ENCODE results near the gene RRAD.
A peak's percentile ranks its signal among the peaks of the same experiment; 100 is the strongest.

The RRAD gene

DNA sequence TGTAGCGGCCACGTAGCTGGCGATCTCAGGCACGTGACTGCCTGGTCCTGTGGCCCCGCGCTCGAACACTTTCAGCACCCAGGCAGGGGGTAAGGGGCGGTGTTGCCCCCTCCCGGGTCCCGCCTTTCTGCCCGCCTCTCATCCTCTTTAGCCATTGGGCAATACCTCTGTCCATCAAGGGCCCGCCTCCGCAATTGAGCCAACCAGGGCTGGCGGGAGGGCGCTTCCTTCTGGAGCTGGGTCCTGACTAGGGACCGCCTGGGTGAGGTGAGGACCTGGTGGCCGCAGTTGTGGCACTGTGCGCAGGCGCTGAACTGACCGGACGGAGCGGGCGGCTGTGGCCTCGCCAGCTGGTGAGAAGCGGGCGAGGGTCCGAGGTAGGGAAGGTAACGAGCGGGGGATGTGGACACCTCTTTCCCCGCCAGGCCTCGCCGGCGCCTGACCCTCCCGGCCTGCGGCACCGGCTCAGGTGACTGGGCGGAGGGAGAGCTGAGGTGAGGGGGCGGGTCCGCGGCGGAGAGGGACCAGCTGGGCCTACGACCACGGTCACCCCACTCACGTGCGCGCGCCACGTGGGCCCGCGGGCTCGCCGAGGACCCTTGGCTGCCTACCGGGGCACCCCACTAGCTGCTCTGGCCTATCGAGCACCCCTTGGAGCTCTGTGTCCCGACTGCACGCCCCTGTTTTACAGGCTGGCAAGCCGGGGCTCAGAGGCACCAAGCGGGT is 44.9 kb downstream of the RRAD start, which contains the start of gene PDP2:
TSS of gene PDP2 (plus strand) at position 228 of the 726 bp plus-strand sequence. CDS start 3,770 bp downstream, outside the sequence.
- Histone ChIP-seq H3K4me3 (replicated peaks; ENCODE audit: insufficient read depth, low read length) (peak within 1 kb of the TSS; percentile 99), H3K27me3 (ENCODE audit: insufficient read depth, poor library complexity, severe bottlenecking) (no peaks in the 10 kb centered on the region), H3K27ac (replicated peaks) (peak within 1 kb of the TSS; percentile 74)
- TF ChIP-seq, protein P1, sequence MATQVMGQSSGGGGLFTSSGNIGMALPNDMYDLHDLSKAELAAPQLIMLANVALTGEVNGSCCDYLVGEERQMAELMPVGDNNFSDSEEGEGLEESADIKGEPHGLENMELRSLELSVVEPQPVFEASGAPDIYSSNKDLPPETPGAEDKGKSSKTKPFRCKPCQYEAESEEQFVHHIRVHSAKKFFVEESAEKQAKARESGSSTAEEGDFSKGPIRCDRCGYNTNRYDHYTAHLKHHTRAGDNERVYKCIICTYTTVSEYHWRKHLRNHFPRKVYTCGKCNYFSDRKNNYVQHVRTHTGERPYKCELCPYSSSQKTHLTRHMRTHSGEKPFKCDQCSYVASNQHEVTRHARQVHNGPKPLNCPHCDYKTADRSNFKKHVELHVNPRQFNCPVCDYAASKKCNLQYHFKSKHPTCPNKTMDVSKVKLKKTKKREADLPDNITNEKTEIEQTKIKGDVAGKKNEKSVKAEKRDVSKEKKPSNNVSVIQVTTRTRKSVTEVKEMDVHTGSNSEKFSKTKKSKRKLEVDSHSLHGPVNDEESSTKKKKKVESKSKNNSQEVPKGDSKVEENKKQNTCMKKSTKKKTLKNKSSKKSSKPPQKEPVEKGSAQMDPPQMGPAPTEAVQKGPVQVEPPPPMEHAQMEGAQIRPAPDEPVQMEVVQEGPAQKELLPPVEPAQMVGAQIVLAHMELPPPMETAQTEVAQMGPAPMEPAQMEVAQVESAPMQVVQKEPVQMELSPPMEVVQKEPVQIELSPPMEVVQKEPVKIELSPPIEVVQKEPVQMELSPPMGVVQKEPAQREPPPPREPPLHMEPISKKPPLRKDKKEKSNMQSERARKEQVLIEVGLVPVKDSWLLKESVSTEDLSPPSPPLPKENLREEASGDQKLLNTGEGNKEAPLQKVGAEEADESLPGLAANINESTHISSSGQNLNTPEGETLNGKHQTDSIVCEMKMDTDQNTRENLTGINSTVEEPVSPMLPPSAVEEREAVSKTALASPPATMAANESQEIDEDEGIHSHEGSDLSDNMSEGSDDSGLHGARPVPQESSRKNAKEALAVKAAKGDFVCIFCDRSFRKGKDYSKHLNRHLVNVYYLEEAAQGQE (IDR thresholded peaks at IDR 0.05; ENCODE audit: insufficient replicate concordance, low read depth) = no peak
- TF ChIP-seq POLR2AphosphoS5 (IDR thresholded peaks at IDR 0.05; ENCODE audit: low read depth) = peak; percentile 70
- peak; percentile 96 to 97 for DNase-seq (ENCODE audit: low read depth in 1 of 2, low spot score in 1 of 2)

DNA sequence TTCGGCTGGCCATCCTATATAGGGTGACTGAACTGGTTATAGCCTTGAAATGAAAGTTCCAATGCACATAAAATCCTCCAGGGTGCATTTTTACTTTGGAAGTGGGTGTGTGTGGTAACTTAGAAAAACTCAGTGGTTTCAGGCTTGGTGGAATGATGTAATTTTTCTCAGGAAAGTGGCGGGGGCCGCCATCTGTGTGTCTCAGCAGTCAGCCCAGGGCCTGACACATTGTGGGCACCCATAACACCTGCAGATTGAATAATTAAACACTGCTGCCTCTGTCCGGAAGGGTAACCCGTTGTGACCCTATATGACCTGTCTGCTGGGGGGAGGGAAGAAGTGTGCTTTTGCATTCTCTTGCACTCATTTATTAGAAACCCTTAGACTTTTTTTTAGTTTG is 47.3 kb downstream of the RRAD start:
- H3K4me3 ChIP-seq (replicated peaks; ENCODE audit: insufficient read depth, low read length) = no peak overlapping the region
- no peaks in the 10 kb centered on the region for H3K27me3 ChIP-seq (ENCODE audit: insufficient read depth, poor library complexity, severe bottlenecking)
- peak; percentile 84 to 87 for DNase-seq (ENCODE audit: low read depth in 1 of 2, low spot score in 1 of 2)
- peak overlapping the region; percentile 38 for H3K27ac ChIP-seq (replicated peaks)
- TF ChIP-seq POLR2AphosphoS5 (IDR thresholded peaks at IDR 0.05; ENCODE audit: low read depth) = peak; percentile 75
- TF ChIP-seq, protein P2, sequence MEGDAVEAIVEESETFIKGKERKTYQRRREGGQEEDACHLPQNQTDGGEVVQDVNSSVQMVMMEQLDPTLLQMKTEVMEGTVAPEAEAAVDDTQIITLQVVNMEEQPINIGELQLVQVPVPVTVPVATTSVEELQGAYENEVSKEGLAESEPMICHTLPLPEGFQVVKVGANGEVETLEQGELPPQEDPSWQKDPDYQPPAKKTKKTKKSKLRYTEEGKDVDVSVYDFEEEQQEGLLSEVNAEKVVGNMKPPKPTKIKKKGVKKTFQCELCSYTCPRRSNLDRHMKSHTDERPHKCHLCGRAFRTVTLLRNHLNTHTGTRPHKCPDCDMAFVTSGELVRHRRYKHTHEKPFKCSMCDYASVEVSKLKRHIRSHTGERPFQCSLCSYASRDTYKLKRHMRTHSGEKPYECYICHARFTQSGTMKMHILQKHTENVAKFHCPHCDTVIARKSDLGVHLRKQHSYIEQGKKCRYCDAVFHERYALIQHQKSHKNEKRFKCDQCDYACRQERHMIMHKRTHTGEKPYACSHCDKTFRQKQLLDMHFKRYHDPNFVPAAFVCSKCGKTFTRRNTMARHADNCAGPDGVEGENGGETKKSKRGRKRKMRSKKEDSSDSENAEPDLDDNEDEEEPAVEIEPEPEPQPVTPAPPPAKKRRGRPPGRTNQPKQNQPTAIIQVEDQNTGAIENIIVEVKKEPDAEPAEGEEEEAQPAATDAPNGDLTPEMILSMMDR (IDR thresholded peaks at IDR 0.05; ENCODE audit: insufficient read depth, low read length) = no peak

DNA sequence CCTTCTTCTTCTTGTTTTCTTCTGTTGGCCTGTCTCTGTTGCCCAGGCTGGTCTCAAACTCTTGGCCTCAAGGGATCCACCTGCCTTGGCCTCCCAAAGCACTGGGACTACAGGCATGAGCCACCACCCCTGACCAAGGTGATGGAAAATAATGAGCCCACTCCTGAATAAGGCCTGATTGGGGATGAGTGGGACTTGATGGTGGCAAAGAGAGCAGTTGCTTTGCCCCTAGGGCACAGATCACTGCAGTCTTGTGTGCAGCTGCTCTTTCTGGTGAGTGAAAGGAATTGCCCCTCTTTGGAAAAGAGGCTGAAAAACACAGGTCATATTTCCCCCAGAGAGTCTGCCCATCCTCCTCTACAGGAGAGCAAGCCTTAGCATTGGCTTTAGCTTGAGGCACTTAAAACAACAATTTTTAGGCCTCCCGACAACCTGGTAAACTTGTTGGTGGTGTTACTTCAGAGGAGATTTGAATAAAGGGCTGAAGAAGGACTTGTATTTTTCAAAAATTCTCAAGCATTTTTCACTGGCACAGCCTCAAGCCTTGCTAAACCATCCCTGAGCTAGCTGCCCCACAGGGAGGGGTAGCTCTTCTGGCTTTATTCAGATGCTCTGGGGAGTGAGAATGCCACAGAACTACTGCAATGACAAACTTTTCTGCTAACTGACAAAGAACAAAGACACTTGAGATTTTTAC is 51.1 kb downstream of the RRAD start:
- Histone ChIP-seq H3K27ac (replicated peaks) (peak overlapping the region; percentile 60), H3K27me3 (ENCODE audit: insufficient read depth, poor library complexity, severe bottlenecking) (no peaks in the 10 kb centered on the region), H3K4me3 (replicated peaks; ENCODE audit: insufficient read depth, low read length) (no peak overlapping the region)
- TF ChIP-seq POLR2AphosphoS5 (IDR thresholded peaks at IDR 0.05; ENCODE audit: low read depth) = no peak
- TF ChIP-seq, protein P1 (IDR thresholded peaks at IDR 0.05; ENCODE audit: insufficient replicate concordance, low read depth) = no peak
- TF ChIP-seq, protein P2 (IDR thresholded peaks at IDR 0.05; ENCODE audit: insufficient read depth, low read length) = no peak
- no peak for TF ChIP-seq SPI1 (IDR thresholded peaks at IDR 0.05; ENCODE audit: borderline replicate concordance, low read depth)
- TF ChIP-seq GABPA (IDR thresholded peaks at IDR 0.05; ENCODE audit: low read depth) = no peak
- DNase-seq (ENCODE audit: low read depth in 1 of 2, low spot score in 1 of 2) = no peak

DNA sequence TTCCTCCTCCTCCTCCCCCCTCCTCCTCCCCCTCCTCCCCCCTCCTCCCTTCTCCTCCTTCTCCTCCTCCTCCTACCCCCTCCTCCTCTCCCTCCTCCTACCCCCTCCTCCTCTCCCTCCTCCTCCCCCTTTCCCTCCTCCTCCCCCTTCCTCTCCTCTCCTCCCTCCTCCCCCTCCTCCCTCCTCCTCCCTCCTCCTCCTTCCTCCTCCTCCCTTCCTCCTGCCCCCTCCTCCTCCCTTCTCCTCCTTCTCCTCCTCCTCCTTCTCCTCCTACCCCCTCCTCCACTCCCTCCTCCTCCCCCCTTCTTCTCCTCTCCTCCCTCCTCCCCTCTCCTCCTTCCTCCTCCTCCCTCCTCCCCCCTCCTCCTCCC is 51.7 kb downstream of the RRAD start:
- peak; percentile 54 to 79 for DNase-seq (ENCODE audit: low read depth in 1 of 2, low spot score in 1 of 2)
- no peak for TF ChIP-seq GABPA (IDR thresholded peaks at IDR 0.05; ENCODE audit: low read depth)
- no peak for TF ChIP-seq POLR2AphosphoS5 (IDR thresholded peaks at IDR 0.05; ENCODE audit: low read depth)
- TF ChIP-seq, protein P2 (IDR thresholded peaks at IDR 0.05; ENCODE audit: insufficient read depth, low read length) = no peak
- H3K27me3 ChIP-seq (ENCODE audit: insufficient read depth, poor library complexity, severe bottlenecking) = no peaks in the 10 kb centered on the region
- H3K4me3 ChIP-seq (replicated peaks; ENCODE audit: insufficient read depth, low read length) = no peak overlapping the region
- no peak overlapping the region for H3K27ac ChIP-seq (replicated peaks)

Data from HL-60 (cell line).